NCI-H1048 (cell line): ENCODE measurements around the gene EIF3J.

Experiments
- DNase-seq: peaks from one replicate; lab custom pipeline; 2025; lab: John Stamatoyannopoulos, UW

The EIF3J gene

DNA sequence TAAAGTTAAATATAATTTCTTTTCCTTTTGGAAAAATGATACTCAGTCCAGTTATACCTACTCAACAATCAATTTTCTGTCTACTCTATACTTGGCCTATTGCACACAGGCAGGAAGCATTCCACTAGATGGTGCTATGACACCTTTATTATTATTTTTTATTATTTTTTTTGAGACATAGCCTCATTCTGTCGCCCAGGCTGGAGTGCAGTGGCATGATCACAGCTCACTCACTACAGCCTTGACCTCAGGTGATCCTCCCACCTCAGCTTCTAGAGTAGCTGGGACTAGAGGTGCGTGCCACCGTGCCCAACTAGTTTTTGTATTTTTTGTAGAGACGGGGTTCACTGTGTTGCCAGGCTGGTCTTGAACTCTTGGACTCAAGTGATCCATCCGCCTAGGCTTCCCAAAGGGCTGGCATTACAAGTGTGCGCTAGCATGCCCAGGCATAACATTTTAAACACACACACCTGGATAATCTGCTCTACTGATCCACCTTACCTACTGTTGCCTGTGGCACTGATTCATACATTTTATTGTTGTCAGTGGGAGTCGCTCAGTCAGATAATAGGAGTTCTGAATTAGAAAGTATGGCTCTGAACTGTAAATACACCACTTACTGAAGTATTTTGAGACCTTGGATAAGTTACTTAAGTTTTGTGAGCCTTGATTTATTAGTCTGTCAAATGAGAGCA lies 56.2 kb downstream of the EIF3J start:
- no peak for DNase-seq

DNA sequence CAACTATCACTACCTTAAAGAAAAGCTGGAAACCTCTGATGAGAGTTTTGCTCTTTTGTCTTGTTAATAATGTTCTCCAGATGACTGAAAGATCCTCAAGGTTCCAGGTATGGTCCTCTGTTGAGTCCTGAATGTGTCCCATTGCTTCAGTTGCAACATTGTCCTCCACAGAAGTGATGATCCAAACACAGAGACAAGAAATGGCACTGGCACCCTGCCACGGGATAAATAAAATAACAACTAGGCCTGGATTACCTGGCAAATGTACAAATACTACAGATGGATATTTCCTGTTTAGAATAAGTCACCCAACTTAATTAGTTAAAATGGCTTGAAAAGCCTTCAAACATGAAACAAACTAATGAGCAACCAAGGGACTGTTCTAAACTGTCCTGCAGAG lies 58.3 kb downstream of the EIF3J start:
- no peak for DNase-seq

DNA sequence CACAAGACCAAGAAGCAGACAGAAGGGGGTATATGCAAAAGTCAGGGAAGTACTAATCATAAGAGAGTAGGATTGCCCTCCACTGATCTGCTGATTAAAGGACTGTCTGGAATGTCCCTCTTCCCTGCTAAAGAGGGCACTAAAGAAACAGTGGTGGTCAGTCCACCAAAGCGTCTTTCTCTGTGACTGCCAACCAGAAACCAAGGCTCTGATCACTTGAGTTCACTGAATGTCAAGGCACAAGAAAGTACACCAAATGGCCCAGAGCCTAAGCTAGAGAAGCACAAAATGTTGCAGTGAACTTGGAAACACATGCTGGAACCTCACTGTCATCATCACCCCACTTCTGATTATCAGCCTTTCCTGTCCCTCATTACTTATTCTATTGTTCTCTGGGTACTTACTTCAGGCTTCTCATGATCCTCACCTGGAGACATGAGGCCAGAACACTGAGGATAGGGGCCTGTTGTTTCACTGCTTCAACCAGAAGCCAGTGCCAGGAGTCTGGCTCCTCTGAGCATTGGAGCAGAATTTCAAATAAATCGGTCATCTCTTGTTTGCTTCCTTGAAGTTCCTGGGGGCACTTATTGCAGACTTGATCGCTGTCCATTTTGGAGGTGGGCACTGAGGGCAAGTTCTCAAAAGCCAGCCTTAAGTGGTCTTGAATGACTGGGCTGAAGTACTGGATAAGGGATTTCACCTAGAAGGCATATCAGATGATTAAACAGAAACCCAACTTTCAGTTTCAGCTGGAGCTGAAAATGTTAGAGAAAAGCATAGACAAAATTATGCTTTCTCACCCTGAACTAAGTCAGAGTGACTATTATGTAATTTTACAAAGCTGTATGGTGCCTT lies 58.9 kb downstream of the EIF3J start:
- no peak for DNase-seq

DNA sequence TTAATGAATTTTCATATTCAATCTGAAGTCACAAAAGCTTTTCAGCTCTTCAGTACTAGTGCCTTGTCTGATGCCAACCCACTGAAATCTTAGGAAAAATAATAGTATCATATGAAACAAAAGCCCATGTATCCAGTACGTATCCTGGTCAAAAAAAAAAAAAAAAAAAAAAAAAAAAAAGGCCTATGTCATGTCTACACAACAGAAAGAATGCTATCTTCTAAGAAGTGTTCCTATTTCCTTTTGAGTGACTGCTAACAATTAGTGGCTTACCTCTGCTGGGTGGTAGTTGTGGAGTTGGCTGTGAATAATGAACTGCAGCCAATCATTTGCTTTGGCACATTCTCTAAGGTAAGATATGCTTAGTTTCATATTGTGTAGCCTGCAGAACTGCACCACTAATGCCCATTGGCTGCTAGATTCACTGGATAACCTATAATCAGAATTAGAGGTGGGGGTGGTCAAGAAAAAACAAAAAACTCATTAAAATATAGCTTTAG lies 59.6 kb downstream of the EIF3J start:
- no peak for DNase-seq

DNA sequence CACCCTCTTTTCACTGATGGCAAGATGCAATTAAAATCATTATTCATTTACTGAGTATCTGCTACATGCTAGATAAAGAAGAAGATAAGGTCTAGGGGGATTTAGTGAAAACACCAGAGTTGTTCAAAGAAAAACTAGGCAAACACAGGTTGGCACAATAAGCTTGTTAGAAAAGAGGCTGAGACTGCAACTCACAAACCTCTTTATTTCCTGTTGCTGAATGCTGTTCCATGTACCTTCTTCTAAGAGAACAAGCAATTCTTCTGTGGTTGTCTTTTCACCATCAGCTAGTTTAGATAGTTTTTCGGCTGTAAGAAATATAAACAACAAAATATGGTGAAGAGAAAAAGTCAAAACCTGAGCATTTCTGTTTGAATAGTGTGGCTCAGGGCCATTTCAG lies 61.1 kb downstream of the EIF3J start:
- no peak for DNase-seq

DNA sequence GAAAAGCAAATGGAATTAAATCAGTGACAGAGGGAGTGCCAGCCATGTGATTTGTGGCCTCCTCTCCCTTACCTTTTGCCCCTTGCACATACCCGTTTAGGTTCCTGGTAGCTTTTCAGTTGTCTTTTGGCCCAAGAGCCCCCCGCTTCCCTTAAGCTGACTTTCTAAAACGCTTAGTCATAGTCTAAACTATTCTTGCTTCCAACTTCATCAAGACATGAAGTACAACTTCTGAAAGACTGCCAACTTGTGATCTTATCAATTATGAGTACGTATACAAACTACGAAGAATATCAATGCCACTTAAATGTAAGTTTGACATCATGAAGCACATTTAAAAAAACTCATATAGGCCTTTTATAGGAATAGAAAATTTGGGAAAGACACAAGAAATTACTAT lies 61.9 kb downstream of the EIF3J start:
- DNase-seq: no peak

DNA sequence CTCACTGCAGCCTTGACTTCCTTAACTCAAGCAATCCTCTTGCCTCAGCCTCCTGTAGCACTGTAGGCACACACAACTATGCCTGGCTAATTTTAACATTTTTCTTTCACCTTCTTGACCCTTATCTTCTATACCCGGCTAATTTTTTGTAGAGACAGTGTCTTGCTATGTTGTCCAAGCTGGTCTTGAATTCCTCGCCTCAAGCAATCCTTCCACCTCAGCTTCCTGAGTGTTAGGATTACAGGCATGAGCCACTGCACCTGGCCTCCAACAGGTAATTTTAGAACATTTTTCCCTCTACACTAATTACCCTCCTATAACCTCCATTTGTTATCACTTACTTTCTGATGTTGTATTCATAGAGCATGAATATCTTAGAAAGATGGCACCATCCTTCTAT lies 66.2 kb downstream of the EIF3J start:
- DNase-seq: no peak

DNA sequence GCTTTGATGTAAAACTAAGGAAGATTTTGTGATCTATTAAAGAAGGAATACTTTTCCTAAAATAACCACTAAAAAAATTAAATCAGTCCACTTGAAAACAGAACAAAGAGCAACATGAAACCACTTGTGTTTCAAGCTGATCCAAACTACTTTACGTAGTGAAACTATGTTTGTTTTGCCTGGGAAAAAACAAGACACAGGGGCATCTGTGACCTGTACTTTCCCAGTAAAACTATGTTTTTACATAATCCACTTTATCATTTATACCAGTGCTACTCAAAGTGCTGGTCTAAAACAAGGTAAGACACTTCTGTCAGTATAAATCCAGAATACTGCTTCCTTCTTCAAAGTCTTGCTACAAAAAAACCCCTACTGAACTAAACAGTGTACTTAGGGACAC lies 69.8 kb downstream of the EIF3J start:
- no peak for DNase-seq
